Measurements from ENCODE around the gene SST.
"Not testable (repeated sequence)": the region's sequence is repeated elsewhere in the genome, so short reads cannot be mapped to it uniquely, and the experiment has no call there.

Gene SST

DNA sequence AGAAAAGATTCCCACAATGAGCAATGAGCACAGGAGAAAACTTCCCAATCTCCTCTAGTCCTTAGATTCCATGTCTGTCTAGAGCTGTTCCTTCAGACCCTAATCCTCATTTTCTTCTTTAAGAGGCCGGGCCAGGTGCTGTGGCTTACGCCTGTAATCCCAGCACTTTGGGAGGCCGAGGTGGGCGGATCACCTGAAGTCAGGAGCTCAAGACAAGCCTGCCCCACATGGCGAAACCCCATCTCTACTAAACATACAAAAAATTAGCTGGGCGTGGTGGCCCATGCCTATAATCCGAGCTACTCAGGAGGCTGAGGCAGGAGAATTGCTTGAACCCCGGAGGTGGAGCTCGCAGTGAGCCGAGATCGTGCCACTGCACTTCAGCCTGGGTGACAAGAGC is 11.6 kb upstream of the SST start:
- H3K27me3 ChIP-seq (ENCODE audit: low read depth, low read length); H3K36me3 ChIP-seq (ENCODE audit: control insufficient read depth in 1 of 2, insufficient read depth in 2 of 2, low read length in 2 of 2); H3K27ac ChIP-seq (ENCODE audit: low read length); H3K4me3 ChIP-seq (ENCODE audit: low read depth in 1 of 2, low read length in 2 of 2); H3K4me1 ChIP-seq (ENCODE audit: control insufficient read depth in 1 of 2, insufficient read depth in 2 of 2, low read length in 2 of 2): not testable (repeated sequence)
- H3K9me3 ChIP-seq (ENCODE audit: control insufficient read depth in 1 of 2, low read length in 2 of 2): peaks cover 4 to 12% of the 10 kb centered on the region in 2 donors

DNA sequence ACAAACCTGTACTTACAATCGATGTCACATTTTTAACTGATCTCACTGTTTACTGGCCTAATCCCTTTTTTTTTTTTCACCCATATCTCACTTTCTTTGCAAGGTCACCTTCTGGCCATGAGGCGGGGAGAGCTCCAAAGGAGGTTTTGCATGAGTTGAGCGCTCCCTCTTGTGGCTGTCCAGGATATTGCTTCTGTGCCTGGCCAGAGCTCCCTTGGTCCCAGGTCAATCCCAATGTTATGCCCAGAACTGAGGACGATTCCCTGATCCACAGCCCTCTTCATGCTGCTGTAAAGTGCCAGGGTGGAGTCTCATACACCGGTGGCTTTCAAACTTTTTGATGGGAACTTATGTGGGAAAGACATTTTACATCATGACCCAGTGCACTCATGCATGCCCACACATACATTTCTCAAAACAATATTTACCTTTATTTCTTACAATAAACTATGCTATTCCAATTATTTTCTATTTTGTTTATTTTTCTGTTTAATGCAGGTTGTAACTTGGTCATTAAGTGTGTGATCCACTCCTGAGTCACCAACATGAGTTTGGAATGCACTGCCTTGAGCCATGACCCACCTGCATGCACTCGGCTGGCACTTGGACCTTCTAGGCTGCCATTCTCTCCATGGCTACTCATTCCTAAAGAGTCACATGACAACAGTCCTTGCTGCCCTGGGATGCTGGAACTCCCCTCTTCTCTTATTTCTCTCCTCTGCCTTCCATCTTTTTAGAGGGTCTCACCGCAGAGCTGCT is 9.6 kb upstream of the SST start:
- Histone ChIP-seq H3K4me3 (ENCODE audit: low read depth in 1 of 2, low read length in 2 of 2) (no peak overlapping the region), H3K27me3 (ENCODE audit: low read depth, low read length) (no peaks in the 10 kb centered on the region), H3K9me3 (ENCODE audit: control insufficient read depth in 1 of 2, low read length in 2 of 2) (peaks cover 2 to 3% of the 10 kb centered on the region in 2 donors), H3K4me1 (ENCODE audit: control insufficient read depth in 1 of 2, insufficient read depth in 2 of 2, low read length in 2 of 2) (peaks cover 0 to 6% of the 10 kb centered on the region in 2 donors), H3K36me3 (ENCODE audit: control insufficient read depth in 1 of 2, insufficient read depth in 2 of 2, low read length in 2 of 2) (no peaks in the 10 kb centered on the region), H3K27ac (ENCODE audit: low read length) (no peak overlapping the region)

DNA sequence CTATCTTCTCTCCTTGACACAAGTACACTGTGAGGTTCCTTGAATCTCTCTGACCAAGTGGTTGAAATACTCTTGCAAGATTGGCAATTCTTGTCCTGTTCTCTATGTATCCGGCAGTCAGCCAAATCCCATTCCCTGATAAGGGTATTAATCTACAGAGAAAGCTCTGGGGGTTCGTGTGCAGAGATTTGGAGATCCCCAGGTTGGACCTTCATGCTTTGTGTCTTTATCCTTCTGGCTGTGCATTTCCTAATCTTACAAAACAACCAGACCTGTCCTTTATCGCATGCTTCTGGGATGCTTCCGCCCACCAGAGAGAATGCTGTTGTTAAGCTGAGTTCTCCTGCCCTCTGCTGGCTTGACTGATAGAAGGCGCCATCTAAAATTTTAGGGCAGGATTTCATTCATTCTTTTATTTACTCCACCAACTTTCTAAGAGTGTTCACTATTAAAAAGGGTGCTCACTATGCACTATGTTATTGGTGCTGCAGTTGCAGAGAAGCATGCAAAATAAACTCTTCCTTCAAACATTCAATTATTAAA is 8.6 kb upstream of the SST start:
- Histone ChIP-seq H3K4me3 (ENCODE audit: low read depth in 1 of 2, low read length in 2 of 2) (no peak overlapping the region), H3K36me3 (ENCODE audit: control insufficient read depth in 1 of 2, insufficient read depth in 2 of 2, low read length in 2 of 2) (no peaks in the 10 kb centered on the region), H3K27ac (ENCODE audit: low read length) (no peak overlapping the region), H3K9me3 (ENCODE audit: control insufficient read depth in 1 of 2, low read length in 2 of 2) (no peaks in the 10 kb centered on the region), H3K4me1 (ENCODE audit: control insufficient read depth in 1 of 2, insufficient read depth in 2 of 2, low read length in 2 of 2) (peaks cover 0 to 6% of the 10 kb centered on the region in 2 donors), H3K27me3 (ENCODE audit: low read depth, low read length) (no peaks in the 10 kb centered on the region)

DNA sequence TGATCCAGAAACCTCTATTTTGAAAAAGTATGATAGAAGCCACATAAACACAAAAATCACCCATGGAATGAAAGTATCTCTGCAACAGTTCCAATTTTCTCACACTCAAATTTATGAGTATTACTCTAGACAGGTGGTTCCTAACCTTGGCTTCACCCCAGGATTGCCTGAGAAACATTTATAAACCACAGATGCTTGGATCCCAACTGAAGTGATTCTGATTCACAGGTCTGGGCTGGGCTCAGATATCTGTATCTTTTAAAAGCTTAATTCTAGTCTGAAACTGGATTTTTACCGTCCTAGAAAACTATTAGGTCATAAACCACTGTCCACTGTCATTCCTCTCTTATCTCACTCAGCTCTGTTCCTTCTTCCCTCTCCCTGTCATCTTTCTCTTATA is 7.4 kb upstream of the SST start:
- no peaks in the 10 kb centered on the region for H3K27me3 ChIP-seq (ENCODE audit: low read depth, low read length)
- H3K4me3 ChIP-seq (ENCODE audit: low read depth in 1 of 2, low read length in 2 of 2): no peak overlapping the region
- H3K9me3 ChIP-seq (ENCODE audit: control insufficient read depth in 1 of 2, low read length in 2 of 2): no peaks in the 10 kb centered on the region
- H3K36me3 ChIP-seq (ENCODE audit: control insufficient read depth in 1 of 2, insufficient read depth in 2 of 2, low read length in 2 of 2): no peaks in the 10 kb centered on the region
- peaks cover 0 to 6% of the 10 kb centered on the region in 2 donors for H3K4me1 ChIP-seq (ENCODE audit: control insufficient read depth in 1 of 2, insufficient read depth in 2 of 2, low read length in 2 of 2)
- H3K27ac ChIP-seq (ENCODE audit: low read length): no peak overlapping the region

DNA sequence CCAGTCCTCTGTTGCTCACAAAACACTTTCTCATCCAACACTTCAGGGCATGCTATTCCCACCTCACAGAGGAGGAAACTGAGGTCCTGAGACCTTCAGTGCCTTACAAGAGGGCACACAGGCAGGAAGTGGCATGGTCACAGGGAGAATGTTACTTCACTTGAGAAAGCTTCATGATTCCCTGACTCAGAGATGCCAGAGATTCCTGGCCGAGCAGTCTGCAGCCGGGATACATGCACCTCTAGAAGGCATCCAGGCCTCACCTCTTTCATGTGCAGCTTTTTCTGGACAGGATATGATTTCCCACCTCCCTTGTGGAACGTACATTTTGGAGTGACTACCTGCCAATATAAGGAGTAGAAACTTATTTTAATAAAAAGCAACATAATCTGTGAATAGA is 2.8 kb upstream of the SST start:
- H3K27ac ChIP-seq (ENCODE audit: low read length): no peak overlapping the region
- no peak overlapping the region for H3K4me3 ChIP-seq (ENCODE audit: low read depth in 1 of 2, low read length in 2 of 2)
- peaks cover 0 to 7% of the 10 kb centered on the region in 2 donors for H3K4me1 ChIP-seq (ENCODE audit: control insufficient read depth in 1 of 2, insufficient read depth in 2 of 2, low read length in 2 of 2)
- H3K36me3 ChIP-seq (ENCODE audit: control insufficient read depth in 1 of 2, insufficient read depth in 2 of 2, low read length in 2 of 2): no peaks in the 10 kb centered on the region
- H3K27me3 ChIP-seq (ENCODE audit: low read depth, low read length): peaks cover 7% of the 10 kb centered on the region
- no peaks in the 10 kb centered on the region for H3K9me3 ChIP-seq (ENCODE audit: control insufficient read depth in 1 of 2, low read length in 2 of 2)

DNA sequence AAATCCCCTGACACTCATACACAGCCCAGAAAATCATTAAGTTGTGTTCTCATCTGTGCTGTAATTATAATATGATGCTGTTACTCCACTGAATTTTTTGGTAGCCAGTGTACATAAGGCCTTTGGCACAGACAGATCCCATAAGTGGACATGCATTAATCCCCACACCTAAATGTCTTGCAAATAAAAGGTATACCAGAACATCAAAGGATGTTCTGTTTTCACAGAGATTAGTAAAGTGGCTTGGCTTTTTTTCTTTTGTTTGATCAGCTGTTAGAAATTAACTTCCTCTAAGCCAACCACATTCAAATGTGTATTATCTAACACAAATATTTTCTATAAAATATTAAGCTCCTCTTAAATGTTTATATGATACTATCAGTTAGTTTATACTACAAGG is 2.7 kb downstream of the SST start:
- H3K4me3 ChIP-seq (ENCODE audit: low read depth in 1 of 2, low read length in 2 of 2): no peak overlapping the region
- H3K9me3 ChIP-seq (ENCODE audit: control insufficient read depth in 1 of 2, low read length in 2 of 2): no peaks in the 10 kb centered on the region
- peaks cover 7% of the 10 kb centered on the region for H3K27me3 ChIP-seq (ENCODE audit: low read depth, low read length)
- no peaks in the 10 kb centered on the region for H3K36me3 ChIP-seq (ENCODE audit: control insufficient read depth in 1 of 2, insufficient read depth in 2 of 2, low read length in 2 of 2)
- no peak overlapping the region for H3K27ac ChIP-seq (ENCODE audit: low read length)
- H3K4me1 ChIP-seq (ENCODE audit: control insufficient read depth in 1 of 2, insufficient read depth in 2 of 2, low read length in 2 of 2): peaks cover 0 to 7% of the 10 kb centered on the region in 2 donors

DNA sequence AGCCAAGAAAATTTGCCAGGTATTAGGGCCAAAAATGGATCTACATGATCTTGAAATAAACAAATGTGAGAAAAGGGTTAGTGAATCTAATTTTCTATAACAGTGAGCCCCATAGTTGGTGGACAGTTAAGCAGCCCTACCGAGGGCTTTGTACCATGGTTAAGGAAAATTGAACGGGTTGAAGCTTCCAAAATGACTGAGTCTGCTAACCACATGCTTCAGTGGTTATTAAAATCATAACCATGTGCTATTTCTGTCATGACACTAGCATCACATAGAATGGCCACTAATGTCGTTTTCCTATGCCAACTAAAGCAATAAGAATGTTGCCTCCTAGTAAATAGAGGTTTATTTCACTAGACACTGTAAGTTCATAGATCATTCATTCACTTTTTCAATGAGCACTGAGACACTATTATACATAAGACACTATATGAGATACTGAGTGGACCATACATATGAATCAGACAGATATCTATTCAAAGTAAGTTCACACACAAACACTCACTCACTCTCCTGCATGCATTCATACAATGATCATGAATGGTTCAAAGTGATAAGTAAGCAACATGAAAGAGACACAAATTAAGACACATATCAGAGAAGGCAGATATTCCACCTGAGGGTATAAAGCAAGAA is 4.3 kb downstream of the SST start:
- Histone ChIP-seq H3K27ac (ENCODE audit: low read length) (no peak overlapping the region), H3K36me3 (ENCODE audit: control insufficient read depth in 1 of 2, insufficient read depth in 2 of 2, low read length in 2 of 2) (no peaks in the 10 kb centered on the region), H3K27me3 (ENCODE audit: low read depth, low read length) (peaks cover under 1% of the 10 kb centered on the region), H3K4me3 (ENCODE audit: low read depth in 1 of 2, low read length in 2 of 2) (no peak overlapping the region), H3K9me3 (ENCODE audit: control insufficient read depth in 1 of 2, low read length in 2 of 2) (no peaks in the 10 kb centered on the region), H3K4me1 (ENCODE audit: control insufficient read depth in 1 of 2, insufficient read depth in 2 of 2, low read length in 2 of 2) (peaks cover 0 to 7% of the 10 kb centered on the region in 2 donors)

DNA sequence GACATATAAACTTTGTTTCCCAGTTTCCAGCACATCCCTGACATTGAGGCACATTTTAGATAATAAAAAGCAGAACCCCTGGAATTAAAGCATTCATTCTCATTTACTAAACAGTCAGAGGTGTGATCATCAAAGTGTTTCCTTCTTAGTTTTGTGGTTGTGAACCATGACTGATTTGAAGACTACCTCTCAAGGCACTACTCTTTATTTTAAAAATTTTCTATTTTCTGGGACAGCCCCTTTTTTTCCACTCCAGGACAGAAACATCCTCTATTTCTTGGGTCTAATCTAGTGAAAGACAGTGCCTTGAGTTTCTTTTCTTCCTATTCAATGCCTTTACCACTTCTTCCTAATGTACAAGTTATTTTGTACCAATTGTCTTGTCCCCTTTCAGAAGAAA is 5.2 kb downstream of the SST start:
- Histone ChIP-seq H3K9me3 (ENCODE audit: control insufficient read depth in 1 of 2, low read length in 2 of 2) (no peaks in the 10 kb centered on the region), H3K36me3 (ENCODE audit: control insufficient read depth in 1 of 2, insufficient read depth in 2 of 2, low read length in 2 of 2) (no peaks in the 10 kb centered on the region), H3K4me3 (ENCODE audit: low read depth in 1 of 2, low read length in 2 of 2) (no peak overlapping the region), H3K27ac (ENCODE audit: low read length) (no peak overlapping the region), H3K4me1 (ENCODE audit: control insufficient read depth in 1 of 2, insufficient read depth in 2 of 2, low read length in 2 of 2) (peaks cover 0 to 3% of the 10 kb centered on the region in 2 donors), H3K27me3 (ENCODE audit: low read depth, low read length) (no peaks in the 10 kb centered on the region)

DNA sequence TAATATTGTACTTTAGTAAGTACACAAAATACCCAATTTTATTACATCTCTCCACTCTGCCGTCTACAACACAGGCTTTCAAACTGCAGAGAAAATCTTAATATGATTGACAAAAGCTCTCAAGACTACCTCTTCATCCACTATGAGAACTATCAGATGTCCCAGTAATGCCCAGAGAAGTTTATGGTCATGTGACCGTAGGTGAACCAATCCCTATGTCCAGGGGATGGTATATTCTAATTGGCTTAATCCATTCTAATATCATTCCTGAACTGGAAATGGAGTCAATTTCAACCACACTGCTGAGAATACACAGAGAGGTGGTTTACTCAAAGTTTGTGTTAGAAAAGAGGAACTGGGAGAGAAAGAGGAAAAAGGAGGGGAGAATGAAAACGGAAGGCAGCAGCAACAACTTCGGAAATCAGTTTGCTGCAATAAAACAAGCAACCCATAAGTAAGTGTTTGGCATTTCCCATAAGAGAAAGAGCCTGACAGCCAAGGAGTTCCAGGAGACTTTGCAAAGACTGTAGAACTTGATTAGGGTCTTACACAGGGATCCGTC is 7.3 kb downstream of the SST start:
- Histone ChIP-seq H3K27ac (ENCODE audit: low read length) (no peak overlapping the region), H3K9me3 (ENCODE audit: control insufficient read depth in 1 of 2, low read length in 2 of 2) (no peaks in the 10 kb centered on the region), H3K4me3 (ENCODE audit: low read depth in 1 of 2, low read length in 2 of 2) (no peak overlapping the region), H3K27me3 (ENCODE audit: low read depth, low read length) (no peaks in the 10 kb centered on the region), H3K36me3 (ENCODE audit: control insufficient read depth in 1 of 2, insufficient read depth in 2 of 2, low read length in 2 of 2) (no peaks in the 10 kb centered on the region), H3K4me1 (ENCODE audit: control insufficient read depth in 1 of 2, insufficient read depth in 2 of 2, low read length in 2 of 2) (no peaks in the 10 kb centered on the region)

DNA sequence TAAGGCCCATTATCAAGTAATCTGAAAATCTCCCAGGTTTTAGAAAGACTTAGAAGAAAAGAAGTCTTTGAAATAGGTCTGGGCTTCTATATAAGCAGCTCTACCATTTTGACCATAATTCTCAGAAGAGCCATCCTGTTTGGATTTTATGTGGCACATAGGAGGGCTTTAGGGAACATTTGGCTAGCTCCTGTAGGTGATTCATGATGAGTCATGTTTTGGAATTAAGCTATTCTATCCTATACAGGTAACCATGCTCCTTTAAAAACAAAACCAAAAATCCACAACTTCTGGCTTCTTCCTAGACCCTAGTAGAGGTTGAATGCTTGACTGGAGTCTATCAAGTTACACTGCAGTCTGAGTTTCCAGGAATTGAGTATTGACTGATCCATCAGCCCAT is 8.9 kb downstream of the SST start:
- no peak overlapping the region for H3K4me3 ChIP-seq (ENCODE audit: low read depth in 1 of 2, low read length in 2 of 2)
- no peaks in the 10 kb centered on the region for H3K27me3 ChIP-seq (ENCODE audit: low read depth, low read length)
- H3K9me3 ChIP-seq (ENCODE audit: control insufficient read depth in 1 of 2, low read length in 2 of 2): no peaks in the 10 kb centered on the region
- H3K4me1 ChIP-seq (ENCODE audit: control insufficient read depth in 1 of 2, insufficient read depth in 2 of 2, low read length in 2 of 2): no peaks in the 10 kb centered on the region
- no peaks in the 10 kb centered on the region for H3K36me3 ChIP-seq (ENCODE audit: control insufficient read depth in 1 of 2, insufficient read depth in 2 of 2, low read length in 2 of 2)
- no peak overlapping the region for H3K27ac ChIP-seq (ENCODE audit: low read length)

DNA sequence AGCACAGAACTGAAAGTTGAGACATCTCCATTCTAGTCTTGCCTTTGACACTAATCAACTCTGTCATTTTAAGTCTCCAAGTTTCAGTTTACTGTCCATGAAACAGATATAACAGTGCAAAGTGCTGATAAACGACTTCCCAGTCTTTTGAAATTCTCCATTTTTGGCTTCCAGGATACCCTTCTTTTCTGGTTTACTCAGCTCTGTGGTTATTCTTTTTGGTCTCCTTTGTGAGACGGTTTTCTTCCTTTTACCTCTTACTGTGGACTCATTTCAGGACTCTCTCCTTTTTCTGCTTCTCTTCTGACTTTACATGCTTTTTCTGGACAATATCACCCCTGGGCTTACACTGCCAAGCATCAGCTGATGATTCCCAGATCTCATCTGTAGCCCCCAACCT is 18.9 kb downstream of the SST start:
- H3K27ac ChIP-seq (ENCODE audit: low read length): no peak overlapping the region
- no peak overlapping the region for H3K4me3 ChIP-seq (ENCODE audit: low read depth in 1 of 2, low read length in 2 of 2)
- H3K4me1 ChIP-seq (ENCODE audit: control insufficient read depth in 1 of 2, insufficient read depth in 2 of 2, low read length in 2 of 2): no peaks in the 10 kb centered on the region
- H3K27me3 ChIP-seq (ENCODE audit: low read depth, low read length): no peaks in the 10 kb centered on the region
- H3K9me3 ChIP-seq (ENCODE audit: control insufficient read depth in 1 of 2, low read length in 2 of 2): no peaks in the 10 kb centered on the region
- H3K36me3 ChIP-seq (ENCODE audit: control insufficient read depth in 1 of 2, insufficient read depth in 2 of 2, low read length in 2 of 2): no peaks in the 10 kb centered on the region

Data from muscle layer of duodenum (tissue), 2 donors.